ENCODE results near the gene WDFY4. TPM values are rescaled to one million over a fixed set of nuclear protein-coding genes. Genes with fewer than 3 reads are reported as not detected.

Gene WDFY4
- total RNA-seq, 1 experiment from 2014 or later, result not detected

DNA sequence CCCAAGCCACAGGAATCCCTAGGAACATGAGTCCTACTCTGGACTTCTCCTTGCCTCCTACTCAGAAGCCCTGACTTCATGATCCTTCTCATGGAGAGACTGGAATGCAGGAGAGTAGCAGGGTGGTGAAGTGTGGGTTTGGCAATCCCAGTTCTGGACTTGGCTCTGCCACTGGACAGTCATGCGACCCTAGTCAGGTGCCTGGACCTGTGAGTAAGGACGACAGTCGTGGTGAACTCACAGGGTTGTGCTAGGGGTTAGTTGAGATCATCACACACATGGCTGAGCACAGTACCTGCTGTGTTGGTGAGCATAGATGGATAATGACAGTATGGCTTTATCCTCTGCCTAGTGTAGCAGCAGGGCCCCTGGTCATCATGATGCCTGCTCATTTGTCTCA, 137.0 kb downstream of the WDFY4 start:
- H4K91ac ChIP-seq (ENCODE audit: insufficient read length, low read depth, low read length), result no peak overlapping the region
- H3K14ac ChIP-seq (ENCODE audit: insufficient read depth, low read length), result no peak overlapping the region
- no peaks in the 10 kb centered on the region for H3K27me3 ChIP-seq (ENCODE audit: insufficient read depth, low read length)
- no peak overlapping the region for H3K9ac ChIP-seq (ENCODE audit: extremely low read depth, insufficient read length, low read length)
- Mint-ChIP-seq H3K4me1 (no peaks in the 10 kb centered on the region), H3K36me3 (ENCODE audit: insufficient read depth in 1 of 3, low read depth in 3 of 3) (no peaks in the 10 kb centered on the region), H3K27ac (no peak overlapping the region), H3K27me3 (ENCODE audit: low read depth) (peaks cover 6% of the 10 kb centered on the region), H3K4me3 (no peak overlapping the region), H3K9me3 (no peaks in the 10 kb centered on the region; a peak in 1 of 5 replicates)
- no peak overlapping the region for H4K5ac ChIP-seq (ENCODE audit: insufficient read length, low read depth, low read length)
- H4K20me1 ChIP-seq (ENCODE audit: control insufficient read depth, insufficient read depth, insufficient read length), result no peaks in the 10 kb centered on the region
- no peak overlapping the region for H2BK15ac ChIP-seq (ENCODE audit: low read depth, low read length)
- H3K56ac ChIP-seq (ENCODE audit: insufficient read length, low read depth, low read length), result no peak overlapping the region
- WGBS (ENCODE audit: extremely low coverage, insufficient read length, low lambda C conversion rate), result no CpG with 5 or more reads among the region's 3 CpGs
- no peak overlapping the region for H3K4me2 ChIP-seq (ENCODE audit: insufficient read depth, insufficient read length, low read length)
- H2AK5ac ChIP-seq (ENCODE audit: insufficient read length, low read length), result no peak overlapping the region
- no peak overlapping the region for H3K18ac ChIP-seq (ENCODE audit: insufficient read length, low read depth, low read length)
- no peak for DNase-seq
- H3K4ac ChIP-seq (ENCODE audit: low read depth, low read length), result no peak overlapping the region
- no peak overlapping the region for H4K8ac ChIP-seq (replicated peaks; ENCODE audit: insufficient read length, low read depth, low read length)
- no peak overlapping the region for H3K23ac ChIP-seq (ENCODE audit: insufficient read length, low read depth, low read length)
- H2BK20ac ChIP-seq (ENCODE audit: low read depth, low read length, poor library complexity, severe bottlenecking), result no peak overlapping the region
- no peak for TF ChIP-seq CTCF (conservative IDR thresholded peaks at IDR 0.05)
- H3K23me2 ChIP-seq (ENCODE audit: insufficient read length, low read depth, low read length, poor library complexity, severe bottlenecking), result no peaks in the 10 kb centered on the region
- no peaks in the 10 kb centered on the region for H3K9me3 ChIP-seq (ENCODE audit: control insufficient read depth, low read depth, low read length)
- no peak overlapping the region for H2BK5ac ChIP-seq (ENCODE audit: insufficient read length, low read length)
- H3T11ph ChIP-seq (ENCODE audit: low read length), result no peak overlapping the region
- no peaks in the 10 kb centered on the region for H3K4me1 ChIP-seq (ENCODE audit: insufficient read depth, low read length)
- H2AFZ ChIP-seq (ENCODE audit: low read length), result no peak overlapping the region
- H3K27ac ChIP-seq (ENCODE audit: insufficient read length, low read depth, low read length), result no peak overlapping the region
- no peaks in the 10 kb centered on the region for H3K79me1 ChIP-seq (ENCODE audit: insufficient read depth, low read depth, low read length, poor library complexity, severe bottlenecking)
- H3K79me2 ChIP-seq (ENCODE audit: insufficient read depth, low read length), result no peaks in the 10 kb centered on the region
- H2BK120ac ChIP-seq (ENCODE audit: low read depth, low read length, poor library complexity, severe bottlenecking), result no peak overlapping the region
- no peak overlapping the region for H2BK12ac ChIP-seq (ENCODE audit: insufficient read length, low read depth, low read length)

All from H9 (cell line).